ENCODE measurements around the gene KCNK7.

DNA sequence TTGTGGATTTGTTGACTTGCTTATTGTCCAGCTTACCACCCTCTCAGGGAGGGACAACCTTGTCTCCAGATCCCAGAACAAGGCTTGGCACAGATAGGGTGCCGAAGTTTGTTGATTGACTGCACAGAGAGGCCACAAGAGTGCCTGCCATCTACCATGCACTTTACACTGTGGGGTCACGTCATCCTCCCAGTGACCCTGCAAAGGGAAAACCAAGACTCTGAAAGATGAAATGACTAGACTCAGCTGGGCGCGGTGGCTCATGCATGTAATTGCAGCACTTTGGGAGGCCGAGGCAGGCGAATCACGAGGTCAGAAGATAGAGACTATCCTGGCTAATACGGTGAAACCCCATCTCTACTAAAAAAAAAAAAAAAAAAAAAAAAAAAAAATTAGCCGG is 32.8 kb downstream of the KCNK7 start:
- TF ChIP-seq, protein P1, sequence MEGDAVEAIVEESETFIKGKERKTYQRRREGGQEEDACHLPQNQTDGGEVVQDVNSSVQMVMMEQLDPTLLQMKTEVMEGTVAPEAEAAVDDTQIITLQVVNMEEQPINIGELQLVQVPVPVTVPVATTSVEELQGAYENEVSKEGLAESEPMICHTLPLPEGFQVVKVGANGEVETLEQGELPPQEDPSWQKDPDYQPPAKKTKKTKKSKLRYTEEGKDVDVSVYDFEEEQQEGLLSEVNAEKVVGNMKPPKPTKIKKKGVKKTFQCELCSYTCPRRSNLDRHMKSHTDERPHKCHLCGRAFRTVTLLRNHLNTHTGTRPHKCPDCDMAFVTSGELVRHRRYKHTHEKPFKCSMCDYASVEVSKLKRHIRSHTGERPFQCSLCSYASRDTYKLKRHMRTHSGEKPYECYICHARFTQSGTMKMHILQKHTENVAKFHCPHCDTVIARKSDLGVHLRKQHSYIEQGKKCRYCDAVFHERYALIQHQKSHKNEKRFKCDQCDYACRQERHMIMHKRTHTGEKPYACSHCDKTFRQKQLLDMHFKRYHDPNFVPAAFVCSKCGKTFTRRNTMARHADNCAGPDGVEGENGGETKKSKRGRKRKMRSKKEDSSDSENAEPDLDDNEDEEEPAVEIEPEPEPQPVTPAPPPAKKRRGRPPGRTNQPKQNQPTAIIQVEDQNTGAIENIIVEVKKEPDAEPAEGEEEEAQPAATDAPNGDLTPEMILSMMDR (IDR thresholded peaks at IDR 0.05 in 4 of 5, conservative IDR thresholded peaks at IDR 0.05 in 1 of 5), result no peak
- TF ChIP-seq POLR2A (IDR thresholded peaks at IDR 0.05), result no peak
